Stimulated activated naive CD8-positive, alpha-beta T cell treated with anti-CD3 and anti-CD28 coated beads, Interleukin-15, Interleukin-2, amounts not matched to agents 100 U/mL and 50 U/mL, for 24 hours (primary cell): ENCODE measurements around the gene KDELR1.

Source experiments
- ATAC-seq: fragments of 150-1000 bp; cut with Tn5 transposase; one replicate; pipeline ENCODE4 v1.10.0; 2021
- DNase-seq: peaks from one replicate; pipeline ENCODE4 v3.0.0; 2021

KDELR1 gene

DNA sequence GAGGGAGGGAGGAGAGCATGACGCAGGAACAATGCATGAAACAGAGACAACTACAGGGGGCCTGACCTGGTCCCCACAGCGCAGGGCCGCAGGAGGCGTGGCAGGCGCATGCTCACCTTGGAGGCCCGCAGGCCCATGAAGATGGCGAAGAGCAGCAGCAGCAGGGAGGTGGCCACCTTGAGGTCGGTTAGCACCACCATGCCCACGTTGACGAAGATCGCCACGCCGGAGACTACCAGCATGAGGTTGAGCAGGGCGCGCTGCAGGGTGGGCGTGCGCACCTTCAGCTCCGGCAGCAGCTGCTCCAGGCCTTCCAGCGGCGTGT, 49.0 kb downstream of the KDELR1 start:
- DNase-seq: no peak
- no peak for ATAC-seq

DNA sequence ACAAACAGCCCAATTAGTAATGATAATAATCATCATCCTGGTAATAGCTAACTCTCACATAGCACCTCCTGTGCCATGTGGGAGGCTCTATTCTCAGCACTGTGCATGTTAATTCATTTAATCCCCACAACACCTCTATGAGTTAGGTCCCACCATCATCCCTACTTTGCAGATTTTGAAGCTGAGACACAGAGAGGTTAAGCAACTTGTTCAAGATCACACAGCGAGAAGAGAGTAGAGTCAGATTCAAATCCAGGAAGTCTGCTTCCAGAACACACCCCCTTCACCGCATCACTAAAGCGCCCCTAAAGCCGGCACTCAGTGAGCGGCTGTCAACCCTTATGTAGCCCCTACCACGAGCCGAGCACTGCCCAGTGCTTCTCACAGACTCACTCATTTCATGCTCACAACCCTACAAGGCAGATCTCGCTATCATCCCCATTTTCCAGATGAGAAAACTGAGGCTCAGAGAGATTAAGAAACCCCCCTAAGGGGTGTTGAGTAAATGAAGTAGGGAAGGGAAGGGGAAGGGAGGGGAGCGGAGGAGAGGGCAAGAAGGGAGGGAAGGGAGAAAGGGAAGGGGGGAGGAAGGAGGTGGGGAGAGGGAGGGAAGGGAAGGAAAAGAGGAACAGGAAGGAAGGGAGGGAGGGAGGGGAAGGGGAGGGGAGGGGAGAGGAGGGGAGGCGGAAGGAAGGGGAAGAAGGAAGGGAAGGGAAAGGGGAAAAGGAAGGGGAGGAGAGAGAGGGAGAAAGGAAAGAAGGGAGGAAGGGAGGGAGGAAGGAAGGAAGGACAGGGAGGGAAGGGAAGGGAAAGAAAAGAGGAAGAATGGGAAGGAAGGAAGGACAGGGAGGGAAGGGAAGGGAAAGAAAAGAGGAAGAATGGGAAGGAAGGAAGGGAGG, 49.6 kb downstream of the KDELR1 start:
- ATAC-seq: no peak
- DNase-seq: no peak

DNA sequence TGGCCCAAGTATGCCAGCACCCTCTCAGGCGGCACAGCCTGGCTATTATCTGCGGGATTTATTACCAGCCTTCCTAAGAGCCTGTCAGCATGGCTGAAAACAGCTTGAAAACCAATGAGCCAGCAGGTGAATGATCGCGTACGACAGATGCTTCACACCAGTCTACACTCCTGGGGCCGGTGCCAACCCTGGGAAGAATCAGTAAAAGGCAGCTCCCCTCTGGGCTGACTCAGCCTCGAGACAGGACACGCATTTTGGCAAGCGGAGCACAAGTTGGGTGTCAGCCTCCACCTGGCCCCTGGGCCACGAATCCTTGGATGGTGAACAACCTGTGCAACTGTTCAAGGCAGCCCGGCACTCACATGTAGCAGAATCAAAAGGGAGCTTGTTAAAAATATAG, 50.4 kb downstream of the KDELR1 start:
- no peak for ATAC-seq
- no peak for DNase-seq

GRCh38 chr19:48338802-48339503, 52.4 kb downstream of the KDELR1 start:
- ATAC-seq (no peak), DNase-seq (no peak)

- no peak for ATAC-seq
- no peak for DNase-seq
Measured at GRCh38 chr19:48338253-48338755, 53.0 kb downstream of the KDELR1 start.

GRCh38 chr19:48333467-48334384, 57.6 kb downstream of the KDELR1 start:
- ATAC-seq (peak; percentile 84), DNase-seq (peak; percentile 96)

GRCh38 chr19:48332662-48333466, 58.5 kb downstream of the KDELR1 start:
- DNase-seq (peak; percentile 88), ATAC-seq (peak; percentile 67)
